Hair follicle dermal papilla cell (primary cell): ENCODE results near the gene NGDN. TPM values are rescaled to one million over a fixed set of nuclear protein-coding genes. Genes with fewer than 3 reads are reported as not detected.

ENCODE experiments used
- total RNA-seq: library from RNA; depleted of rRNA; stranded (reverse); fragments of >200 nt; gene quantifications from 2 replicates; pipeline ENCODE4 v1.2.3, GENCODE V29; 2012

Gene NGDN, protein sequence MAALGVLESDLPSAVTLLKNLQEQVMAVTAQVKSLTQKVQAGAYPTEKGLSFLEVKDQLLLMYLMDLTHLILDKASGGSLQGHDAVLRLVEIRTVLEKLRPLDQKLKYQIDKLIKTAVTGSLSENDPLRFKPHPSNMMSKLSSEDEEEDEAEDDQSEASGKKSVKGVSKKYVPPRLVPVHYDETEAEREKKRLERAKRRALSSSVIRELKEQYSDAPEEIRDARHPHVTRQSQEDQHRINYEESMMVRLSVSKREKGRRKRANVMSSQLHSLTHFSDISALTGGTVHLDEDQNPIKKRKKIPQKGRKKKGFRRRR
- total RNA-seq, result 24.8 and 28.2 TPM in 2 replicates

DNA sequence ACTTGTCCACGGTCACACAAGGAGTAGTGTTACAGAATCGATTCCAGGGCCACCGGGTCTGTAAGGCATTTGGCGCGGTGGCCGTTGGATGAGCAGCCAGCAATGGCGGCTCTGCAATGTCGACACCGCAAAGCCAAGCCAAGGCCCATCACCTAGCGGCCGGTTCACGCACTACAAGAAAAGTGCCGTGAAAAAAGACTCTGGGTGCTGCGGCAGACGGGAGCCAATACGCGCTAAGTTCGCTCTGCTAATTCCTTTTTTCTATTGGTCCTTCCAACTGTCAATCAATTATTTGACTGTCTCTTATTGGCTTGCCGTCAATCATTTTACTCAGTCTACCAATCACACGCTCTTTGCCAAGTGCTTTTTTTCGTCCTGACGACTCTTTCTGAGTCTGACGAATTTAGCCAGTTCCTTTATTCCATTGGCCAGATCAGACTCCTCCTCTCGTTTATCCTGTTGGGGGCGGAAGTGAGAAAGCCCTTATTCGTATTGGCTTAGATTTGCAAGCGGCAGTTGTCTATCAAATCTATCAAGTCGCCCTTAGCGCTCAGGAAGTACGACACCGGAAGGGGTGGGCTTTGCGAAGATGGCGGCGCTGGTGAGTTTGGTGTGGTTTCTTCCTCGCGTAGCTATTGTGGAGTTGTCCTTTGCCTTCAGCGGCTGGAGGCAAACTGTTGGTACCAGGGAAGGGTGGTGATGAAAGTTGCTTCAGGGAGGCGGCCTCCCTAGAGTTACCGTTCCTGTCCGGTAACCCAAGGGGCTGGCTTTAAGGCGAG, at the start of gene NGDN:
TSS of gene NGDN (plus strand) at position 577 of the 779 bp plus-strand sequence. CDS start at position 590, 13 bp downstream.

DNA sequence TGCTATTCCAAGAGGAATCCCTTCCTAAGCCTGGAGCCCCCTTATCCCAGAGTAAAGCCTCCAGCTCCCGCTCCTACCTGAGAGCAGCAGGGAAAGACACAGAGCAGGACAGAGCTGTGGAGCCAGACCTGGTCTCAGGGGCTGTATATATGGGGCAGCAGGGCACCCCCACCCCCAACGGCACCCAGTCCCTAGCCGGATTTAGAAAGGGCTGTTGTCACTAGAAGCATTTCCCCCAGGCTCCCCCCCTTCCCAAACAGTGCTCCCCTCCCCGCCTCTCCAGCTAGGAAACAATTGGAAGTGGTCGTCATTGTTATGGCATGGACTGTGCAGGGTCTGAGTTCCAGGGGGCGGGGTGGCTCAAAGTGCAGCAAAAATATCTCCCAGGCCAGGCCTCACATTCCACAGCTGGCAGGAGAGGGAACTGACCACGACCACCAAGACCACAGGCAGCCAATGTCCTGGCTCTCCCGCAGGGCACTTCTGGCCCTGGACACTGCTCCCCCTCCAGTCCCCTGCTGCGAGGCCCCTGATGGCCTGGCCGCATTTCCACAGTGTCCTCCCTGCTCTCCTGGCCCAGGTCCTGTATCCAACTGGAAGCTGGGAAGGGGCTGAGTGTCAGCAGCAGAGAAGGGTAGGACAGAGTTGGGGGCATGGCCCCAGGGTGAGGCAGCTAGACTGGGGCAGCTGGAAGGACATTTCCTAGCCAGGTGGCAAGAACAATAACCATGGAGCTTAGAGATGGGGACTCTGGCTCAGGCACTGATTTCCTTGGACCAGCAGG, 33.8 kb upstream of the NGDN start, which contains the start of gene MYH7:
TSS of gene MYH7 (minus strand) at position 118 of the 784 bp plus-strand sequence. CDS start 1,928 bp downstream, outside the sequence.

Other genes starting within 250 kb of the NGDN start
- gene RNF212B, start 231.8 kb upstream of the NGDN start, total RNA-seq, result not detected in 2 replicates
- 4.1 and 5.4 TPM in 2 replicates for gene HOMEZ, start 183.6 kb upstream of the NGDN start, total RNA-seq
- 6.3 and 7.5 TPM in 2 replicates for gene PPP1R3E, start 166.8 kb upstream of the NGDN start, total RNA-seq
- 23.0 and 24.2 TPM in 2 replicates for gene BCL2L2, start 162.9 kb upstream of the NGDN start, total RNA-seq
- 39.8 and 42.2 TPM in 2 replicates for gene PABPN1, start 148.2 kb upstream of the NGDN start, total RNA-seq
- gene SLC22A17, start 116.8 kb upstream of the NGDN start, total RNA-seq, result 22.5 and 27.3 TPM in 2 replicates
- gene EFS, start 104.5 kb upstream of the NGDN start, total RNA-seq, result 28.9 and 31.2 TPM in 2 replicates
- not detected in 2 replicates for gene IL25, start 96.9 kb upstream of the NGDN start, total RNA-seq
- 0.32 and 0.49 TPM in 2 replicates for gene CMTM5, start 92.7 kb upstream of the NGDN start, total RNA-seq
- gene MYH6, start 61.4 kb upstream of the NGDN start, total RNA-seq, result not detected in 2 replicates
- gene MYH7, start 34.0 kb upstream of the NGDN start, total RNA-seq, result not detected in 2 replicates
- 0.12 and 0.16 TPM in 2 replicates for gene ZFHX2, start 82.1 kb downstream of the NGDN start, total RNA-seq
- 24.2 and 34.4 TPM in 2 replicates for gene THTPA, start 86.6 kb downstream of the NGDN start, total RNA-seq
- gene AP1G2, start 98.1 kb downstream of the NGDN start, total RNA-seq, result 11.1 and 15.6 TPM in 2 replicates
- gene JPH4, start 109.1 kb downstream of the NGDN start, total RNA-seq, result not detected in 2 replicates
- gene DHRS2, start 166.7 kb downstream of the NGDN start, total RNA-seq, result not detected in 2 replicates